ENCODE measurements around the gene SORCS2. TPM values are rescaled to one million over a fixed set of nuclear protein-coding genes. Genes with fewer than 3 reads are reported as not detected.

SORCS2 gene
- total RNA-seq, 5 donors from 2014 or later (not counting 1 experiment from before 2014, with no cell fraction given) = 0.22 TPM; not detected in 4

DNA sequence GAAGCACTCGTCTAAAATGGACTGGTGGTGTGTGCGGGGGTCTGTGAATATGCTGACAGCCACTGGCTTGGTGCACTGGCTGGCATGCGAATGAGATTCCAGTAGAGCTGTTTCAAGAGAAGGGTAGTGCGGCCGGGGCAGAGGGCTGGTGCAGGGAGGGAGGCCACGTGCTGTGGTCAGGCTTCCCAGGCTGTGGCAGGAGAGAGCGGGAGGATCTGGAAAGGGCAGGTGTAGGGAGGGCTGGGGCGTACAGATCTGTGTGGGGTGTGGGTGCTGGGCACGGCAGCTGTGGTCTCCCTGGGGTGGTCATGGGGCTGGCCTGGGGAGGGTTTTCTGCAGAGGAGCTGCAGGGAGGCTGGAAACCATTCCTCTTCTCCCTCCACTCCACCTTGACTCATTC lies 30.2 kb downstream of the SORCS2 start:
- POLR2A ChIA-PET = no interaction called here
- ATAC-seq (replicated peaks in 1 of 4) (no peak), DNase-seq (no peak)
- Mint-ChIP-seq H3K36me3 (no peaks in the 10 kb centered on the region), H3K4me1 (no peaks in the 10 kb centered on the region), H3K27me3 (peaks cover 7 to 20% of the 10 kb centered on the region in 2 donors), H3K9me3 (no peaks in the 10 kb centered on the region), H3K27ac (no peak overlapping the region), H3K4me3 (no peak overlapping the region)
- H3K9me3 ChIP-seq = no peaks in the 10 kb centered on the region
- no peak overlapping the region for H3K4me3 ChIP-seq (ENCODE audit: control insufficient read depth in 1 of 2, extremely low read depth in 1 of 2, low read length in 1 of 2)
- H3K36me3 ChIP-seq (ENCODE audit: control insufficient read depth in 2 of 2, extremely low read depth in 1 of 2, insufficient read depth in 1 of 2, low read length in 1 of 2) = no peaks in the 10 kb centered on the region
- H3K27me3 ChIP-seq (replicated peaks in 1 of 2; ENCODE audit: control insufficient read depth in 2 of 2, extremely low read depth in 1 of 2, insufficient read depth in 2 of 2, low read length in 1 of 2) = peaks cover 0 to 16% of the 10 kb centered on the region in 2 experiments
- H3K4me1 ChIP-seq (ENCODE audit: control insufficient read depth in 1 of 2, extremely low read depth in 1 of 2, insufficient read depth in 2 of 2, low read length in 2 of 2) = no peaks in the 10 kb centered on the region
- H3K27ac ChIP-seq (ENCODE audit: low read length) = no peak overlapping the region
- 84% methylated on average over 8 of the region's 9 CpGs for WGBS (ENCODE audit: insufficient coverage)
- CTCF ChIA-PET = no interaction called here

DNA sequence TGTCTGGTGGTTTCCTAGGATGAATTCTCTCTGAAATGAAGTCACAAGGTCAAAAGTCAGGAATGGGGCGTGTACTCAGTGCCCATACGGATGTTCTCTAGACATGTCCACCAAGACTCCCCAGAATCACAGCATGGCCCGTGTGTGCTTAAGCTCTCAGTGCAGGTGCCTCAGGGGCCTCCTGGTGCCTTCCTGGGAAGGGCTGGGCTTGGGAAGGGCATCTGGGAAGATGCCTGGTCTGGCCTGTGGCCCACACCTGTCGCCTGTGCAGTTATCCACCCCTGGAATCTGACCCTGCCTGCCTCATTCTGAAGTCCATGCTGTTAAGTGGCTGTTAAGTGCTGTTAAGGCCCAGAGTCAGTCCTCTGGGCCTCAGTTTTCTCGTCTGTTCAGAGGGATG lies 31.2 kb downstream of the SORCS2 start:
- no peaks in the 10 kb centered on the region for H3K9me3 ChIP-seq
- no peak for ATAC-seq (replicated peaks in 1 of 4)
- H3K4me1 ChIP-seq (ENCODE audit: control insufficient read depth in 1 of 2, extremely low read depth in 1 of 2, insufficient read depth in 2 of 2, low read length in 2 of 2) = no peaks in the 10 kb centered on the region
- no peaks in the 10 kb centered on the region for H3K36me3 ChIP-seq (ENCODE audit: control insufficient read depth in 2 of 2, extremely low read depth in 1 of 2, insufficient read depth in 1 of 2, low read length in 1 of 2)
- ChIA-PET CTCF (no interaction called here), POLR2A (no interaction called here)
- H3K4me3 ChIP-seq (ENCODE audit: control insufficient read depth in 1 of 2, extremely low read depth in 1 of 2, low read length in 1 of 2) = no peak overlapping the region
- H3K4me3 Mint-ChIP-seq = no peak overlapping the region
- no peak overlapping the region for H3K27ac Mint-ChIP-seq
- no peak overlapping the region for H3K27ac ChIP-seq (ENCODE audit: low read length)
- DNase-seq = no peak
- peaks cover 11 to 19% of the 10 kb centered on the region in 2 donors for H3K27me3 Mint-ChIP-seq
- no peaks in the 10 kb centered on the region for H3K36me3 Mint-ChIP-seq
- no peaks in the 10 kb centered on the region for H3K4me1 Mint-ChIP-seq
- no peaks in the 10 kb centered on the region for H3K9me3 Mint-ChIP-seq
- peaks cover 0 to 11% of the 10 kb centered on the region in 2 experiments for H3K27me3 ChIP-seq (replicated peaks in 1 of 2; ENCODE audit: control insufficient read depth in 2 of 2, extremely low read depth in 1 of 2, insufficient read depth in 2 of 2, low read length in 1 of 2)
- 80% methylated on average over 4 of the region's 5 CpGs for WGBS (ENCODE audit: insufficient coverage)

DNA sequence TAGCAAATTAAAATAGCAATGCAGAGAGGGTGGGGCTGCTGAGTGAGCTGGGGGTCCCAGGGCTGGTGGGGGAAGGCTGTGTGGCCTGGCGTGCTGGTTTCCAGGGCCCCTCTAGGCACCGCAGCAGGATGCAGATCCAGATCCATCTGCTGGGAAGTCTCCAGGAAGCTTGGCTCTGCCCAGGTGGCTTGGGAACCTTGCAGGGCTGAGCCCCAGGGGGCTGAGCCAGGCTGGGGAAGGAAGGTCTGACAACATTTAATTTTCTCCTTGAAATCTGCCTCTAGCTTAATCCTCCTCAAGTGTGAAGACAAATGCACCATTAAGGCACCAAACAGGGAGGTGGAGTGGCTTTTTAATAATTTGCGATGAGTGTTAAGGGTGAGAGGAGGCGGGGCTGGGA lies 31.7 kb downstream of the SORCS2 start:
- H3K36me3 Mint-ChIP-seq = no peaks in the 10 kb centered on the region
- no peaks in the 10 kb centered on the region for H3K9me3 Mint-ChIP-seq
- ChIA-PET POLR2A (no interaction called here), CTCF (no interaction called here)
- H3K4me1 ChIP-seq (ENCODE audit: control insufficient read depth in 1 of 2, extremely low read depth in 1 of 2, insufficient read depth in 2 of 2, low read length in 2 of 2) = no peaks in the 10 kb centered on the region
- H3K27me3 ChIP-seq (replicated peaks in 1 of 2; ENCODE audit: control insufficient read depth in 2 of 2, extremely low read depth in 1 of 2, insufficient read depth in 2 of 2, low read length in 1 of 2) = peaks cover 0 to 12% of the 10 kb centered on the region in 2 experiments
- no peaks in the 10 kb centered on the region for H3K36me3 ChIP-seq (ENCODE audit: control insufficient read depth in 2 of 2, extremely low read depth in 1 of 2, insufficient read depth in 1 of 2, low read length in 1 of 2)
- no peak for DNase-seq
- H3K27ac Mint-ChIP-seq = no peak overlapping the region
- H3K9me3 ChIP-seq = no peaks in the 10 kb centered on the region
- ATAC-seq (replicated peaks in 1 of 4) = no peak
- 83% methylated on average over 4 of the region's 4 CpGs for WGBS (ENCODE audit: insufficient coverage)
- no peak overlapping the region for H3K4me3 ChIP-seq (ENCODE audit: control insufficient read depth in 1 of 2, extremely low read depth in 1 of 2, low read length in 1 of 2)
- H3K4me1 Mint-ChIP-seq = no peaks in the 10 kb centered on the region
- peaks cover 11 to 19% of the 10 kb centered on the region in 2 donors for H3K27me3 Mint-ChIP-seq
- H3K27ac ChIP-seq (ENCODE audit: low read length) = no peak overlapping the region
- no peak overlapping the region for H3K4me3 Mint-ChIP-seq

DNA sequence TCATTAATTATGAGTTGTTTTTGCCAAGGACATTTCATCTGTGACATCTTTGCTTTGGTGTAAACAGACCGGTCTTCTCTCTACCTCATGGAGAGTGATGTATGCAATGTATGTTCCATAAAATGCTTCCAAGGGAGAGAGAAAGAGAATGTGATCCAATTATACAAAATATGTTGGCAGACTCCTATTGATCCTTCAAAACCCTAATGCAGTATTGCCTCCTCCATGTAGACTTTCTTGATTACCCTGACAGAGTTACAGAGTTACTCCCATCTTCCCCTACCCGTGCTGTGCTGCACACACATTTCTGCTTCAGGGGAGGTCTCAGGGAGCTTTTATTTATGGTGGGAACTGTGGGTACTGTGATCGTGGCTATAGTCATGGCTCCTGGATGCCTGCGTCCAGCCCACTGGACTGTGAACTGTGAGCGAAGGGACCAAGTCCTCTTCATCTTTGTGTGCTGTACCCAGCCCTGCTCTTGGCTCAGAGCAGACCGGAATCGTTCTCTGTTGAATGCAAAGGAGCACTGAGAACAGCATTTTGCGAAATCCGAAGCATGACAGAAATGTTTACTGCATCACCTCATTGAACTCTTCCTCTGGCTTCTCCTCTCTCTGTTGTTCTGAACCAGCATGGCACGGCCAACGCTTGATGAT lies 32.7 kb downstream of the SORCS2 start:
- Mint-ChIP-seq H3K9me3 (no peaks in the 10 kb centered on the region), H3K27ac (no peak overlapping the region), H3K27me3 (peaks cover 11 to 19% of the 10 kb centered on the region in 2 donors), H3K4me3 (no peak overlapping the region), H3K36me3 (no peaks in the 10 kb centered on the region), H3K4me1 (no peaks in the 10 kb centered on the region)
- ChIA-PET CTCF (no interaction called here), POLR2A (no interaction called here)
- no peaks in the 10 kb centered on the region for H3K4me1 ChIP-seq (ENCODE audit: control insufficient read depth in 1 of 2, extremely low read depth in 1 of 2, insufficient read depth in 2 of 2, low read length in 2 of 2)
- no peaks in the 10 kb centered on the region for H3K36me3 ChIP-seq (ENCODE audit: control insufficient read depth in 2 of 2, extremely low read depth in 1 of 2, insufficient read depth in 1 of 2, low read length in 1 of 2)
- H3K4me3 ChIP-seq (ENCODE audit: control insufficient read depth in 1 of 2, extremely low read depth in 1 of 2, low read length in 1 of 2) = no peak overlapping the region
- ATAC-seq (replicated peaks in 1 of 4) (no peak), DNase-seq (no peak)
- WGBS (ENCODE audit: insufficient coverage) = 90% methylated on average over 6 of the region's 11 CpGs
- H3K27ac ChIP-seq (ENCODE audit: low read length) = no peak overlapping the region
- peaks cover 0 to 17% of the 10 kb centered on the region in 2 experiments for H3K27me3 ChIP-seq (replicated peaks in 1 of 2; ENCODE audit: control insufficient read depth in 2 of 2, extremely low read depth in 1 of 2, insufficient read depth in 2 of 2, low read length in 1 of 2)
- H3K9me3 ChIP-seq = no peaks in the 10 kb centered on the region

DNA sequence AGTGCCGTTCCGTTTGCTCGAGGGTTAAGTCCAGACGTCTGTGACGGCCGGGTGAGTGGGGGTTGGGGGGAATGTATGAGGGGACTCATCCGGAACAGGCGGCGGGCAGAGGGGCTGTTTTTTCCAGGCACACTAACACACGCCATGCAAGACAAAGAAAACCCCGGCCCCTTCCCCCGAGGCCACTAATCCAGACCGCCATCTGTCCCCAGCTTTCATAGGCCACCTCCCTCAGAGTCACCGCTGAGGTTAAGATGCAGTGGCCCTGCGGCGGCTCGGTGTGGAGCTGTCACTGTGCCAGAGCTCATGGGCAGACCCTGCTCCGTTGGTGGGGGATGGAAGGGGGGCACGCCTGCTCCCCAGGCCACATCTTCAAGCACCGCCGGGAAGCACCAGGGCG lies 34.1 kb downstream of the SORCS2 start:
- 59% methylated on average over 12 of the region's 22 CpGs for WGBS (ENCODE audit: insufficient coverage)
- H3K4me1 ChIP-seq (ENCODE audit: control insufficient read depth in 1 of 2, extremely low read depth in 1 of 2, insufficient read depth in 2 of 2, low read length in 2 of 2) = no peaks in the 10 kb centered on the region
- H3K27me3 ChIP-seq (replicated peaks in 1 of 2; ENCODE audit: control insufficient read depth in 2 of 2, extremely low read depth in 1 of 2, insufficient read depth in 2 of 2, low read length in 1 of 2) = peaks cover 0 to 15% of the 10 kb centered on the region in 2 experiments
- no peak overlapping the region for H3K4me3 ChIP-seq (ENCODE audit: control insufficient read depth in 1 of 2, extremely low read depth in 1 of 2, low read length in 1 of 2)
- H3K27ac ChIP-seq (ENCODE audit: low read length) = no peak overlapping the region
- Mint-ChIP-seq H3K36me3 (no peaks in the 10 kb centered on the region), H3K27ac (no peak overlapping the region), H3K27me3 (peaks cover 9 to 11% of the 10 kb centered on the region in 2 donors), H3K4me1 (no peaks in the 10 kb centered on the region), H3K9me3 (no peaks in the 10 kb centered on the region), H3K4me3 (no peak overlapping the region)
- no peaks in the 10 kb centered on the region for H3K36me3 ChIP-seq (ENCODE audit: control insufficient read depth in 2 of 2, extremely low read depth in 1 of 2, insufficient read depth in 1 of 2, low read length in 1 of 2)
- POLR2A ChIA-PET = no interaction called here
- DNase-seq (no peak), ATAC-seq (replicated peaks in 1 of 4) (no peak)
- CTCF ChIA-PET = no interaction called here
- no peaks in the 10 kb centered on the region for H3K9me3 ChIP-seq

DNA sequence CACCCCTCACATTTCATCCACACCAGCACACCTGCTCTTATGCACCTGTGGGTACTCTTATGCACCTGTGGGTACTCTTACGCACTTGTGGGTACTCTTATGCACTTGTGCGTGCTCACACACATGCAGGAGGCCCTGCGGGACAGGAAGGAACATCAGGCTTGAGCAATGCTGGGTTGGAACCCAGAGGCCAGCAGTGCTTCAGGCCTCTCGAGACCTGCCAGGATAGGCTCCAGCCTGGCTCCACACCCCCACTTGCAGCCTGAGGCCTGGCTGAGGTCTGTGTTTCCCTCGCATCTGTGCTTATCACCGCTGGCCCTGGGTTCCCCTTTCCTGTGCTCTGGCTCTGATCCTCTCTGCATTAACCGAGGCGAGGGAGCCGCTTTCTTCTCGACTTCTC lies 34.7 kb downstream of the SORCS2 start:
- Mint-ChIP-seq H3K27ac (no peak overlapping the region), H3K9me3 (no peaks in the 10 kb centered on the region), H3K27me3 (peaks cover 5 to 11% of the 10 kb centered on the region in 2 donors), H3K4me3 (no peak overlapping the region), H3K4me1 (no peaks in the 10 kb centered on the region), H3K36me3 (no peaks in the 10 kb centered on the region)
- Histone ChIP-seq H3K9me3 (no peaks in the 10 kb centered on the region), H3K27ac (ENCODE audit: low read length) (no peak overlapping the region), H3K4me3 (ENCODE audit: control insufficient read depth in 1 of 2, extremely low read depth in 1 of 2, low read length in 1 of 2) (no peak overlapping the region), H3K27me3 (replicated peaks in 1 of 2; ENCODE audit: control insufficient read depth in 2 of 2, extremely low read depth in 1 of 2, insufficient read depth in 2 of 2, low read length in 1 of 2) (peaks cover 0 to 15% of the 10 kb centered on the region in 2 experiments), H3K4me1 (ENCODE audit: control insufficient read depth in 1 of 2, extremely low read depth in 1 of 2, insufficient read depth in 2 of 2, low read length in 2 of 2) (no peaks in the 10 kb centered on the region), H3K36me3 (ENCODE audit: control insufficient read depth in 2 of 2, extremely low read depth in 1 of 2, insufficient read depth in 1 of 2, low read length in 1 of 2) (no peaks in the 10 kb centered on the region)
- CTCF ChIA-PET = no interaction called here
- ATAC-seq (replicated peaks in 1 of 4) (no peak), DNase-seq (no peak)
- POLR2A ChIA-PET = no interaction called here
- 28% methylated on average over 6 of the region's 10 CpGs for WGBS (ENCODE audit: insufficient coverage)

DNA sequence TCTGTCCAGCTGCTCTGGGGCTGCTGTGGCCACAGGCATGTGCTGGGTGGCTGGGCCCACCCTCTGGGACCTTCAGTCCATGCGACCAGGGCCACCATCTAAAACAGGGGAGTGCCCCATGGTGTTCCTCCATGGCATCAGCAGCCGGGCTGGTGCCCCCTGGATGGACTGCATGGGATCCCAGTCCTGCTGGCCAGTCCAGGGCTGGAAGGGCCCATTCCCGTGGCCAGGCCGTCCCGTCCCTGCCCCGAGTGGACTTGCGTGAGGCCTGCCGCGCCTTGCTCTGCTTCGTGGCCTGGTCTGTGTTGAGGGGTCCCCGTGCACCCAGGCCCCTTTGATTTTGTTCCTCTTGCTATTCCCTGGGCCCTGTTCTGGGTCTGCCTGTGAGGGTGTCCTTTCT lies 36.4 kb downstream of the SORCS2 start:
- H3K36me3 Mint-ChIP-seq = no peaks in the 10 kb centered on the region
- no peak for ATAC-seq (replicated peaks in 1 of 4)
- Histone ChIP-seq H3K4me1 (ENCODE audit: control insufficient read depth in 1 of 2, extremely low read depth in 1 of 2, insufficient read depth in 2 of 2, low read length in 2 of 2) (no peaks in the 10 kb centered on the region), H3K36me3 (ENCODE audit: control insufficient read depth in 2 of 2, extremely low read depth in 1 of 2, insufficient read depth in 1 of 2, low read length in 1 of 2) (no peaks in the 10 kb centered on the region), H3K4me3 (ENCODE audit: control insufficient read depth in 1 of 2, extremely low read depth in 1 of 2, low read length in 1 of 2) (no peak overlapping the region), H3K27ac (ENCODE audit: low read length) (no peak overlapping the region), H3K9me3 (no peaks in the 10 kb centered on the region), H3K27me3 (replicated peaks in 1 of 2; ENCODE audit: control insufficient read depth in 2 of 2, extremely low read depth in 1 of 2, insufficient read depth in 2 of 2, low read length in 1 of 2) (peaks cover 0 to 15% of the 10 kb centered on the region in 2 experiments)
- H3K4me1 Mint-ChIP-seq = no peaks in the 10 kb centered on the region
- CTCF ChIA-PET = no interaction called here
- DNase-seq = no peak
- 91% methylated on average over 7 of the region's 11 CpGs for WGBS (ENCODE audit: insufficient coverage)
- no peak overlapping the region for H3K27ac Mint-ChIP-seq
- POLR2A ChIA-PET = no interaction called here
- no peaks in the 10 kb centered on the region for H3K9me3 Mint-ChIP-seq
- peaks cover 4 to 5% of the 10 kb centered on the region in 2 donors for H3K27me3 Mint-ChIP-seq
- no peak overlapping the region for H3K4me3 Mint-ChIP-seq
